HCT116 (cell line): Measurements from ENCODE around the gene PIK3C2A. TPM values are rescaled to one million over a fixed set of nuclear protein-coding genes. Genes with fewer than 3 reads are reported as not detected.
A peak's percentile ranks its signal among the peaks of the same experiment; 100 is the strongest.

Experiments used
- ATAC-seq: fragments of 200-7000 bp; cut with Tn5 transposase; 2 replicates; pipeline ENCODE4 v1.9.1; 2020; ENCODE audit warnings: mild to moderate bottlenecking, moderate library complexity
- BruUV-seq: library from RNA; stranded (reverse); fragments of 400-500 nt; replicated peaks from 2 replicates; lab custom pipeline; 2021; lab: Mats Ljungman, UMichigan
- CTCF ChIA-PET: fragments of 300-600 bp; sonication (Branson Sonifier 250); formaldehyde crosslinking; loops from one replicate; lab custom pipeline; 2021; ENCODE audit warnings: antibody characterized with exemption; lab: Charles Lee
- POLR2A ChIA-PET: fragments of 300-600, 350-600 bp; sonication (Branson Sonifier 250); formaldehyde crosslinking; loops from one replicate; lab custom pipeline; 2021; ENCODE audit warnings: antibody characterized with exemption; lab: Charles Lee
- RAD21 ChIA-PET, 2 experiments: fragments of 300-600 bp; sonication (Branson Sonifier 250); formaldehyde crosslinking; loops; one replicate each; lab custom pipeline; 2023; ENCODE audit warnings: low total read pairs in 2 of 2; ENCODE audit not compliant: uncharacterized antibody in 2 of 2, unreplicated experiment in 2 of 2, low non-redundant PET in 1 of 2; lab: Charles Lee
- DNase-seq: peaks from one replicate; pipeline ENCODE4 v3.0.0-alpha.2; 2010; ENCODE audit warnings: low read depth, low spot score
- H2AFZ ChIP-seq: fragments of 200-600 bp; shearing (Covaris generic), sonication (generic); 2 replicates; pipeline ENCODE4 v1.6.1; 2017; ENCODE audit warnings: low read depth, mixed run types, mixed read lengths, antibody characterized with exemption, low read length; ENCODE audit not compliant: poor library complexity, severe bottlenecking
- H3K27ac ChIP-seq: 2 replicates; pipeline ENCODE4 v1.5.1; 2012; ENCODE audit warnings: low read depth, low read length
- H3K27me3 ChIP-seq: fragments of 200-600 bp; sonication (generic); 2 replicates; pipeline ENCODE4 v1.6.1; 2016; ENCODE audit warnings: mixed run types, low read length, mixed read lengths; ENCODE audit not compliant: insufficient read depth
- H3K36me3 ChIP-seq, 2 experiments: fragments of 200-500 bp in 1 of 2; fragments of 200-600 bp in 1 of 2; sonication (Bioruptor generic) in 1 of 2; sonication (generic) in 1 of 2; 2 replicates each; pipeline versions ENCODE4 v1.5.1 to v1.6.1; 2014 to 2016; ENCODE audit warnings: low read length in 2 of 2, inconsistent platforms in 1 of 2, mixed read lengths in 1 of 2, mixed run types in 1 of 2; ENCODE audit not compliant: insufficient read depth in 2 of 2, control insufficient read depth in 1 of 2
- H3K4me1 ChIP-seq, 2 experiments: fragments of 200-600 bp in 1 of 2; sonication (generic) in 1 of 2; 2 replicates each; pipeline versions ENCODE4 v1.5.1 to v1.6.1; 2012 to 2017; ENCODE audit warnings: low read length in 2 of 2, inconsistent platforms in 1 of 2, mild to moderate bottlenecking in 1 of 2, mixed read lengths in 1 of 2, mixed run types in 1 of 2, moderate library complexity in 1 of 2; ENCODE audit not compliant: insufficient read depth in 2 of 2, control insufficient read depth in 1 of 2
- H3K4me2 ChIP-seq: fragments of 200-600 bp; sonication (generic); 2 replicates; pipeline ENCODE4 v1.6.1; 2017; ENCODE audit warnings: mixed run types, low read length, mixed read lengths
- H3K4me3 ChIP-seq, 2 experiments: fragments of 200-600 bp in 1 of 2; sonication (generic) in 1 of 2; replicated peaks in 1 of 2; 2 replicates each; pipeline ENCODE4 v1.5.1; 2011 to 2016; ENCODE audit warnings: low read length in 2 of 2, control low read depth in 1 of 2, low read depth in 1 of 2, mild to moderate bottlenecking in 1 of 2, mixed read lengths in 1 of 2, mixed run types in 1 of 2
- H3K79me2 ChIP-seq: fragments of 200-600 bp; sonication (generic); 2 replicates; pipeline ENCODE4 v1.6.1; 2017; ENCODE audit warnings: mild to moderate bottlenecking, mixed run types, low read length, moderate library complexity, mixed read lengths; ENCODE audit not compliant: insufficient read depth
- H3K9ac ChIP-seq: fragments of 200-600 bp; sonication (generic); 2 replicates; pipeline ENCODE4 v1.6.1; 2016; ENCODE audit warnings: low read length, mixed read lengths
- H3K9me2 ChIP-seq: fragments of 200-600 bp; sonication (generic), shearing (Covaris generic); 2 replicates; pipeline ENCODE4 v1.6.1; 2017; ENCODE audit warnings: mixed run types, mild to moderate bottlenecking, moderate library complexity; ENCODE audit not compliant: insufficient read depth
- H3K9me3 ChIP-seq, 2 experiments: fragments of 200-500 bp in 1 of 2; fragments of 200-600 bp in 1 of 2; sonication (Bioruptor generic) in 1 of 2; sonication (generic) in 1 of 2; 2 replicates each; pipeline ENCODE4 v1.6.1; 2014 to 2017; ENCODE audit warnings: low read length in 2 of 2, mixed read lengths in 2 of 2, inconsistent platforms in 1 of 2, low read depth in 1 of 2, mild to moderate bottlenecking in 1 of 2, mixed run types in 1 of 2, moderate library complexity in 1 of 2; ENCODE audit not compliant: control insufficient read depth in 1 of 2, insufficient read depth in 1 of 2
- H4K20me1 ChIP-seq: fragments of 200-600 bp; sonication (generic), shearing (Covaris generic); 2 replicates; pipeline ENCODE4 v1.6.1; 2017; ENCODE audit warnings: mixed run types, mild to moderate bottlenecking, moderate library complexity; ENCODE audit not compliant: insufficient read depth
- CEBPB ChIP-seq: IDR thresholded peaks from 2 replicates; pipeline ENCODE4 v1.6.1; 2012; ENCODE audit warnings: low read depth
- EGR1 ChIP-seq: IDR thresholded peaks from 2 replicates; pipeline ENCODE4 v1.6.1; 2012; ENCODE audit warnings: low read depth
- REST ChIP-seq: IDR thresholded peaks from 2 replicates; pipeline ENCODE4 v1.6.1; 2012; ENCODE audit warnings: low read depth
- SIN3A ChIP-seq: IDR thresholded peaks from 2 replicates; pipeline ENCODE4 v1.6.1; 2012; ENCODE audit warnings: low read depth
- intact Hi-C: fragments of 100-400 bp; cut with micrococcal nuclease; formaldehyde crosslinking; loops from 2 replicates; pipeline ENCODE4 v1.10.0; 2022
- total RNA-seq: library from RNA; stranded (reverse); gene quantifications from one replicate; pipeline ENCODE4 v1.2.1, GENCODE V29; 2021; ENCODE audit not compliant: unreplicated experiment

Gene PIK3C2A
- total RNA-seq, 1 experiment from 2014 or later, result 51.6 TPM

- TF ChIP-seq REST (no peak), CEBPB (peak; percentile 55; the same call in 1 of the 2 replicates)
These were observed 642 bp upstream of the PIK3C2A start (continued) for GRCh38 chr11:17208257-17208999.

DNA sequence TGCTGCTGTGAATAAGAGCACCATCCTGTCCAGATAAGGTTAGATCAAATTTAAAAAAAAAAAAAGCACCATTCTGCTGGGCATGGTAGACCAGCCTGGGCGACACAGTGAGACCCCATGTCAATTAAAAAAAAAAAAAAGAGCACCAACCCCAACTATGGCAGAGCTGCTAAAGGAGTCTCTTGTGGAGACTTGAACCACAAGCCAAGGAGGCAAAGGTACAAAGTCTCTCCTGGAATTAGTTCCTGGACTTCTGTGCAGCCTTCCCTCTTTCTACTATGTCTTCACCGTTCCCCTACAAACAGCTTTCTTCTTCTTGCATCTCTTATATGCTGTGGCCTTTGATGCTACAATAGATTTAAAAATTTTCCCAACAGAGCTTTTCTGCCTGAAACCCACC is 1.3 kb downstream of the PIK3C2A start:
- Histone ChIP-seq H3K27ac (no peak overlapping the region), H3K4me3 (peak overlapping the region; percentile 89 to 90), H3K9me3 (no peaks in the 10 kb centered on the region), H3K79me2 (peaks cover 58% of the 10 kb centered on the region), H3K9ac (peak overlapping the region; percentile 93), H4K20me1 (no peaks in the 10 kb centered on the region), H3K4me1 (peaks cover 8 to 21% of the 10 kb centered on the region in 2 experiments), H3K9me2 (no peaks in the 10 kb centered on the region), H2AFZ (no peak overlapping the region), H3K27me3 (no peaks in the 10 kb centered on the region), H3K36me3 (peaks cover 5 to 6% of the 10 kb centered on the region in 2 experiments; a peak in 1 of 4 replicates), H3K4me2 (peak overlapping the region; percentile 96)
- ChIA-PET CTCF (no interaction called here), POLR2A (no interaction called here), RAD21 (no interaction called here)
- intact Hi-C loops, result no loop called here
- BruUV-seq, result TSS peak; percentile 64
- no peak for DNase-seq
- ATAC-seq, result no peak
- TF ChIP-seq CEBPB (no peak), EGR1 (no peak), SIN3A (no peak)
